SU-DHL-6 (cell line): ENCODE measurements around the gene C16orf95.

Experiments used
- H2AFZ ChIP-seq: fragments of 200-600 bp; sonication (generic); 2 replicates; pipeline ENCODE4 v1.6.1; 2014; ENCODE audit warnings: low read depth, mild to moderate bottlenecking, moderate library complexity, mixed read lengths, antibody characterized with exemption, low read length; ENCODE audit not compliant: severe bottlenecking
- H3F3A ChIP-seq: fragments of 200-600 bp; shearing (Covaris generic); 2 replicates; pipeline ENCODE4 v1.6.0; 2016; ENCODE audit warnings: antibody characterized with exemption, mild to moderate bottlenecking; ENCODE audit not compliant: insufficient read depth
- H3K27ac ChIP-seq: fragments of 200-600 bp; sonication (generic); 2 replicates; pipeline ENCODE4 v1.5.1; 2016; ENCODE audit warnings: low read depth, mild to moderate bottlenecking, low read length, moderate library complexity, mixed read lengths
- H3K27me3 ChIP-seq: fragments of 200-600 bp; sonication (generic), shearing (Covaris generic); 2 replicates; pipeline ENCODE4 v1.6.0; 2014; ENCODE audit warnings: mild to moderate bottlenecking, low read length
- H3K36me3 ChIP-seq: fragments of 200-600 bp; sonication (generic); 2 replicates; pipeline ENCODE4 v1.6.1; 2014; ENCODE audit warnings: mild to moderate bottlenecking, low read length, mixed read lengths
- H3K4me2 ChIP-seq: fragments of 300-600, 200-600 bp; shearing (Covaris generic), sonication (generic); 2 replicates; pipeline ENCODE4 v1.6.0; 2014; ENCODE audit warnings: low read length, low read depth, mild to moderate bottlenecking; ENCODE audit not compliant: poor library complexity, severe bottlenecking
- H3K4me3 ChIP-seq: fragments of 200-600 bp; sonication (generic); 2 replicates; pipeline ENCODE4 v1.5.1; 2014; ENCODE audit warnings: antibody characterized with exemption, low read length, mild to moderate bottlenecking, mixed read lengths; ENCODE audit not compliant: insufficient read depth, poor library complexity, severe bottlenecking
- H3K79me2 ChIP-seq: fragments of 200-600 bp; sonication (generic); 2 replicates; pipeline ENCODE4 v1.6.1; 2014; ENCODE audit warnings: mild to moderate bottlenecking, low read length, moderate library complexity; ENCODE audit not compliant: insufficient read depth
- H3K9ac ChIP-seq: fragments of 200-600 bp; sonication (generic); 2 replicates; pipeline ENCODE4 v1.7.0; 2014; ENCODE audit warnings: mild to moderate bottlenecking, low read length
- H3K9me2 ChIP-seq: fragments of 200-600 bp; sonication (generic); replicated peaks from 2 replicates; pipeline ENCODE4 v1.6.1; 2014; ENCODE audit warnings: low read length; ENCODE audit not compliant: insufficient read depth
- H3K9me3 ChIP-seq: fragments of 200-600 bp; sonication (generic); 2 replicates; pipeline ENCODE4 v1.6.1; 2014; ENCODE audit warnings: low read length, mixed read lengths; ENCODE audit not compliant: insufficient read depth
- H4K20me1 ChIP-seq: fragments of 200-600 bp; sonication (generic); 2 replicates; pipeline ENCODE4 v1.6.1; 2014; ENCODE audit warnings: low read depth, mild to moderate bottlenecking, antibody characterized with exemption, low read length, moderate library complexity, mixed read lengths
- CTCF ChIP-seq: fragments of 200-600 bp; sonication (generic); IDR thresholded peaks from one replicate; pipeline ENCODE4 v1.5.1; 2017; ENCODE audit warnings: antibody characterized with exemption, mild to moderate bottlenecking, low read length, moderate library complexity; ENCODE audit not compliant: insufficient read depth, poor library complexity, severe bottlenecking
- EZH2phosphoT487 ChIP-seq: fragments of 200-600 bp; sonication (generic), shearing (Covaris generic); conservative IDR thresholded peaks from 2 replicates; pipeline ENCODE4 v1.6.1; 2018; ENCODE audit warnings: mild to moderate bottlenecking, antibody characterized with exemption, low read length, moderate library complexity, mixed read lengths

The C16orf95 gene

GRCh38 chr16:87271256-87271655, 45.9 kb downstream of the C16orf95 start:
- no peak overlapping the region for H3K27ac ChIP-seq
- no peaks in the 10 kb centered on the region for H3K36me3 ChIP-seq
- H3K79me2 ChIP-seq: no peaks in the 10 kb centered on the region
- no peak overlapping the region for H3K4me3 ChIP-seq
- H2AFZ ChIP-seq: no peak overlapping the region
- no peak for TF ChIP-seq EZH2phosphoT487
- no peak for TF ChIP-seq CTCF
- H3K9ac ChIP-seq: no peak overlapping the region
- H3K9me2 ChIP-seq: no peaks in the 10 kb centered on the region
- H3K4me2 ChIP-seq: no peak overlapping the region
- H4K20me1 ChIP-seq: no peaks in the 10 kb centered on the region
- no peaks in the 10 kb centered on the region for H3K9me3 ChIP-seq
- no peaks in the 10 kb centered on the region for H3F3A ChIP-seq
- H3K27me3 ChIP-seq: no peaks in the 10 kb centered on the region

- H2AFZ ChIP-seq: no peak overlapping the region
- H4K20me1 ChIP-seq: no peaks in the 10 kb centered on the region
- no peaks in the 10 kb centered on the region for H3K9me2 ChIP-seq
- H3K27me3 ChIP-seq: no peaks in the 10 kb centered on the region
- no peaks in the 10 kb centered on the region for H3K79me2 ChIP-seq
- H3K27ac ChIP-seq: no peak overlapping the region
- no peaks in the 10 kb centered on the region for H3K9me3 ChIP-seq
- TF ChIP-seq CTCF (no peak), EZH2phosphoT487 (no peak)
- no peak overlapping the region for H3K4me2 ChIP-seq
- no peaks in the 10 kb centered on the region for H3K36me3 ChIP-seq
- H3F3A ChIP-seq: no peaks in the 10 kb centered on the region
- H3K9ac ChIP-seq: no peak overlapping the region
- H3K4me3 ChIP-seq: no peak overlapping the region
Observed at GRCh38 chr16:87267566-87267965, 49.6 kb downstream of the C16orf95 start.

GRCh38 chr16:87266846-87267245, 50.3 kb downstream of the C16orf95 start:
- Histone ChIP-seq H4K20me1 (no peaks in the 10 kb centered on the region), H3K27ac (no peak overlapping the region)

More at GRCh38 chr16:87266846-87267245, 50.3 kb downstream of the C16orf95 start:
- no peaks in the 10 kb centered on the region for H3K27me3 ChIP-seq
- no peaks in the 10 kb centered on the region for H3K36me3 ChIP-seq
- H2AFZ ChIP-seq: no peak overlapping the region
- no peaks in the 10 kb centered on the region for H3K79me2 ChIP-seq
- no peak overlapping the region for H3K9ac ChIP-seq
- H3K9me2 ChIP-seq: no peaks in the 10 kb centered on the region
- H3K4me3 ChIP-seq: no peak overlapping the region
- H3K4me2 ChIP-seq: no peak overlapping the region
- TF ChIP-seq EZH2phosphoT487 (no peak), CTCF (no peak)
- no peaks in the 10 kb centered on the region for H3F3A ChIP-seq
- no peaks in the 10 kb centered on the region for H3K9me3 ChIP-seq
